ENCODE results near the gene F8A2.
"Not testable (repeated sequence)": the region's sequence is repeated elsewhere in the genome, so short reads cannot be mapped to it uniquely, and the experiment has no call there.

GRCh38 chrX:155382529-155382967 is 653 bp downstream of the F8A2 start:
- TF ChIP-seq POLR2A, CTCF (IDR thresholded peaks at IDR 0.05): not testable (repeated sequence)
